ENCODE results near the gene CLCN6.
A peak's percentile ranks its signal among the peaks of the same experiment; 100 is the strongest.

CLCN6 gene

DNA sequence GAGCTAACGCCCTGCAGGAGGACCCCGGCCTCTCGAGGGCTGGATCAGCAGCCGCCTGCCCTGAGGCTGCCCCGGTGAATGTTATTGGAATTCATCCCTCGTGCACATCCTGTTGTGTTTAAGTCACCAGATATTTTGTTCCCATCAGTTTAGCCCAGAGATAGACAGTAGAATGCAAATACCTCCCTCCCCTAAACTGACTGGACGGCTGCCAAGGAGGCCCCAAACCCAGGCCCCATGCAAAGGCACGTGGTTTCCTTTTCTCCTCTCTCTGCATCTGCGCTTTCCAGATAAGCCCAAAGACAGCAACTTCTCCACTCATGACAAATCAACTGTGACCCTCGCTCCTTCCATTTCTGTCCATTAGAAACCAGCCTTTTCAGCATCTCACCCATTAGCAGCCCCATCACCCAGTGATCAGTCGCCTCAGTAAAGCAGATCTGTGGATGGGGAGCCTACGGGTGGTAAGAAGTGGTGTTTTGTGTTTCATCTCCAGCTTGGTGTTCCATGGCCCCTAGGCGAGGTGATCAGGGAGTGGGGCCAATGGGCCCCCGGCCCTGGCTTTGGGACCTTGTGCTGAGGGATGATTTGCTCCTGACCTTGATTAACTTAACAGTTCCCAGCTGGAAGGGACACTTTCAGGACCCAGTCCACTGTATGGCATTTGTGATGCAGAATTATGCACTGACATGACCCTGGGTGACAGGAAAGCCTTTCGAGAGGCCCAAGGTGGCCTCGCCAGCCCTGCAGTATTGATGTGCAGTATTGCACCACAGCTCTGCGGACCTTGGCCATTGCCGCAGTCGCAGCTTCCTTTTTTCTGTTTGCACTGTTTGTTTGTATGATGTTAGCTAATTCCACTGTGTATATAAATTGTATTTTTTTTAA lies 36.4 kb downstream of the CLCN6 start:
- no peak for DNase-seq (ENCODE audit: extremely low read depth, low read depth)
- TF ChIP-seq, protein P1, sequence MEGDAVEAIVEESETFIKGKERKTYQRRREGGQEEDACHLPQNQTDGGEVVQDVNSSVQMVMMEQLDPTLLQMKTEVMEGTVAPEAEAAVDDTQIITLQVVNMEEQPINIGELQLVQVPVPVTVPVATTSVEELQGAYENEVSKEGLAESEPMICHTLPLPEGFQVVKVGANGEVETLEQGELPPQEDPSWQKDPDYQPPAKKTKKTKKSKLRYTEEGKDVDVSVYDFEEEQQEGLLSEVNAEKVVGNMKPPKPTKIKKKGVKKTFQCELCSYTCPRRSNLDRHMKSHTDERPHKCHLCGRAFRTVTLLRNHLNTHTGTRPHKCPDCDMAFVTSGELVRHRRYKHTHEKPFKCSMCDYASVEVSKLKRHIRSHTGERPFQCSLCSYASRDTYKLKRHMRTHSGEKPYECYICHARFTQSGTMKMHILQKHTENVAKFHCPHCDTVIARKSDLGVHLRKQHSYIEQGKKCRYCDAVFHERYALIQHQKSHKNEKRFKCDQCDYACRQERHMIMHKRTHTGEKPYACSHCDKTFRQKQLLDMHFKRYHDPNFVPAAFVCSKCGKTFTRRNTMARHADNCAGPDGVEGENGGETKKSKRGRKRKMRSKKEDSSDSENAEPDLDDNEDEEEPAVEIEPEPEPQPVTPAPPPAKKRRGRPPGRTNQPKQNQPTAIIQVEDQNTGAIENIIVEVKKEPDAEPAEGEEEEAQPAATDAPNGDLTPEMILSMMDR (IDR thresholded peaks at IDR 0.05; ENCODE audit: low read depth, low read length) = no peak

DNA sequence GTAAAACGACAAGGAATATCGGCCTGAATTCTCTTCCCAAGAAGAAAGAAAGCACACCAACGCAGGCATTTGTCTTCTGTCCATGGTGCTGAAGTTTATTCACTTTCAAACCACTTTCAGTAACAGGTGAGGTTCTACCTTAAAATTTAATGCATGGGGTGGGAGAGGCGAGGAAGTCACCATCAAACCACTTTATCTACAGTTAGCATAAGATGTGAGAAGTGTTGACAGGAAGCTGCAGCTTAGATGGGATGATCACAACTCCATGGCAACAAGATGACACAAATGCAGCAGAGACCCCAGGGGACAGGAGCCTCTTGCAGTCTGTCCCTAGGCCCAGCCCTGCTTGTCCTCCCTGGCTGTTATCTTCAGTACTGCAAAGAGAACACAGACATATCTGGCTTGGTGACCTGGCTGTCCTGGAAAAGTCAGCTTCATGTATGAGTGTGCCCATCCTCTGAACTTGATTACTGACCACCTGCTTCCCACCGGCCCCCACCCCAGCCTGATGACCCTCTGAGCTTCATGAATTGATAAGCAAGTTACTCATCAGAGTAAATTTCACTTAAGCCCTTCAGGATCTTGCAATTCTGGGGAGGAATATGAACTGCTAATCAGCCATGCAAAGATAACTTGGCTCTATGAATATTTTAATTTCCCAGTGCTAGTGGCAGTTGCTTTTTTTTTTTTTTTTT lies 39.8 kb downstream of the CLCN6 start:
- no peak for DNase-seq (ENCODE audit: extremely low read depth, low read depth)
- TF ChIP-seq, protein P1 (IDR thresholded peaks at IDR 0.05; ENCODE audit: low read depth, low read length) = no peak

DNA sequence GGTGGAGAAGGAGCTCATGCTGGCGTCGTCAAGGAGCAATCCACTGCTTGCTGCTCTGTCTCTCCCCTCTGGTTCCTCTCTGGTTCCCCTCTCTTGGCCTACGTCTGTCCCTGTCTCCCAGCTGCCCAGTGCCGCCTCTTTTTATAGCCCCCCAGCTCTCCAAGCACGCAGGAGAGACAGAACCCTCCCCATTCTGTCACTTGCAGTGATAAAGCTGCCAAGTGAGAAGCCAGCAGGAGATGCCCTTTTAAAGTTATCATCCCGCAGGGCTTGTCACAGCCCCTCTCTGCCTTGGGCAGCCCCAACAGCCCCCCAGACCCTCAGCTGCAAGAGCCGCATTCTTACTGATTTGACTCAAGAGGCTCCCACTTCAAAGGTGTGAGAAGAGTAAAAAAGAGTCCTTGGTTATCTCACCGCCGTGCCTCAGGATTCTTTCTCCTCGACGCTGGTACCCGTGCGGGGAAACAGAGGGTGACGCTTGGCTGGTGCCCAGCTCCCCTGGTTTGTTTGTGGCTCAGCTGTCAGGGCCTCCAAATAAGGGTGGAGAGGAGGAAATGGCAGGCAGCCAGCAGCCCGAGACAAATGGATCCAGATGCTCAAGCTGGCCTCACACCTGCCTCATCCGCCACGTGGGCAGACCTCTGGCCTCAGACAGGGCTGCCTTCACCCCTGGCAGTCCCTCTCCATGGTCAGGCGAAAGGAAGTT lies 41.8 kb downstream of the CLCN6 start, which contains the start of gene NPPA:
NPPA (minus strand) TSS at position 117 of the 706 bp plus-strand sequence; CDS start at position 18, 99 bp downstream.
- TF ChIP-seq, protein P1 (IDR thresholded peaks at IDR 0.05; ENCODE audit: low read depth, low read length) = no peak
- DNase-seq (ENCODE audit: extremely low read depth, low read depth) = peak; percentile 15

DNA sequence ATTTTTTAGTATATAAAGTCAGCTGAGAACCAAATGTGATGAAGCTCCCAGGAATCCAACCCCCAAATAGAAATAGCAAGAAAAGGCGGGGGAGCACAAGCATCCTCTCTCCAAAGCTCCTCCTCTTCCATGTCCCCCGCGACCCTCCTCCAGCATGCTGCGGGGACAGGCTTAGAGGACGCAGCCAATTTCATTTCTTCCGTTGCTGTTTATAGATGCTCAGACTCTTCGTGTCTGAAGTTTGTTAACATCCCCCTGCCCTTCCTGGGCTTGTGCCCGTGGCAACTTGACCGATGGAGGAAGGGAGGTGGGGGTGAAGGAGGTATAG lies 42.3 kb downstream of the CLCN6 start:
- no peak for DNase-seq (ENCODE audit: extremely low read depth, low read depth)
- TF ChIP-seq, protein P1 (IDR thresholded peaks at IDR 0.05; ENCODE audit: low read depth, low read length) = no peak

DNA sequence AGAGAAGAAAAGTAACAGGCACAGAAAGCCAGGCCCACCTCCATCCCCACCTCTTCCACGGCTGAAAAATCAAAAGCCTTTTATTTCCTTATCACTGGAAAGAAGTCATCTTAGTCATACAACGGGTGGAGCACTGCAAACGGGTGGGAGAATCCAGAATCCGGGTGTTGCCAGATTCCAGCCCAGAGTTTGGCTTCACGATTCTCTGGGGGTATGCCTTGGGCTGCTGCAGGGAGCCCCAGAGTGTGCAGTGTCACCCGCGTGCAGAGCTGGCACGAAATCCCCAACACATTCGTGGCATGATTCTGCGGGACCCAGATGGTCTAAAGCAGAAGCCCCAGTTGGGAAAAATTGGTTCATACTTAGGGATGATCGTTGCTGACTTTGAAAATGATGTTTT lies 44.2 kb downstream of the CLCN6 start:
- DNase-seq (ENCODE audit: extremely low read depth, low read depth) = no peak
- TF ChIP-seq, protein P1 (IDR thresholded peaks at IDR 0.05; ENCODE audit: low read depth, low read length) = no peak

DNA sequence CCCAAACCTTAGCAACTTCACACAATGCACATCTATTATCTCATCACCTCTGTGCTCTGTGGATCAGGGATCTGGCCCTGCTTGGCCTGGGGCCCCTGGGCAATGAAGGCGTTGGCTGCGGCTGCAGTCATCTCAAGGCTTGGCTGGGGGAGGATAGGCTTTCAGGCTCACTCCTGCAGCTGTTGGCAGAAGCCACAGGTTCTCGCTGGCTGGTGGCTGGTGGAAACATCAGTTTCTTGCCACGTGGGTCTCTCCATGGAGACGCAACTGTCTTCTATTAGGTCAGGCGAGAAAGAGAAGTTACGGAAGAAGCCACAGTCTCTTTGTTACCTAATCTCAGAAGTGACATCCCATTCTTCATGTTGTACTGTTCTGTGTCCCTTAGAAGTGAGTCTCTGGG lies 45.2 kb downstream of the CLCN6 start:
- DNase-seq (ENCODE audit: extremely low read depth, low read depth) = no peak

More for the DNA sequence above, 45.2 kb downstream of the CLCN6 start:
- TF ChIP-seq, protein P1 (IDR thresholded peaks at IDR 0.05; ENCODE audit: low read depth, low read length) = no peak
